ENCODE results near the gene CALML4. TPM values are rescaled to one million over a fixed set of nuclear protein-coding genes. Genes with fewer than 3 reads are reported as not detected.

The CALML4 gene, protein sequence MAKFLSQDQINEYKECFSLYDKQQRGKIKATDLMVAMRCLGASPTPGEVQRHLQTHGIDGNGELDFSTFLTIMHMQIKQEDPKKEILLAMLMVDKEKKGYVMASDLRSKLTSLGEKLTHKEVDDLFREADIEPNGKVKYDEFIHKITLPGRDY
- 4.5 and 6.4 TPM in 2 replicates for total RNA-seq

DNA sequence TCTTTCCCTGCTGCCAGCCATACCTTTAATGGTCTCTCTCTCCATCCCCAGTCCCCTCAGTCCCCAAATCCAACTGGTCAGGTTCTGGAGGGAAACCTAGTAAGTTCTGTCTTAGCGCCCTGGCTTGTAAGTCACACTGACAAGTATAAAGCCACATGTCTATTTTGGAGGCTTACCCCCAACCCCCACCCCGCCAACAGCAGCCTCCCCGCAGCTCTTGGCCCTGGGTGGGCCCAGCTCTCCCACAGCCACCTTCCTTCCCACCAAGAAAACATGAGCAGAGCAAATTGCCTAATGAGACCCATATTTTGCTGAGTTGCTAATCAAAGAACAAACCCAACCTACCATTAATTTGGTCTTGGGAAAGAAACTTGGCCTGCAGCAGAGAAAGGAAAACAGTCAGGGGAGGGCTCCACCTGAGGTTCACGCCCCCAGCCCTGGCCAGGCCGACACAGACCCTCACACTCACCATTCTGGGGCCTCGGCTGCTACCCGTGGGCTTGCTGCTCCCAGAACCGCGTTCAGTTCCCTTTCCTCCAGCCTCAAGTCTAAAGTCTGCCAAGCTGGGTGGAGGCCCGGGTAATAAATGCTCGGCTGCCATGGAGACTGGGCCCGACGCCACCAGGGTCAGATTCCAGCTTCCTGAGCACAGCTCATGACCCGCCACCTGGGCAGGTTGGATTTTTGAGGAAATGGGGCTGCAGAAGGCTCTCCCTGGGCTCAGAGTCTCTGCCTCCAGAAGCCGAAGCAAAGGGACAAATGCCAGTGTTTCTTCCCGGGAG, at the start of gene CALML4:
CALML4 (minus strand) TSS at position 557 of the 782 bp plus-strand sequence; CDS start at position 472, 85 bp downstream.
- Histone ChIP-seq H3K4me3 (ENCODE audit: low read depth, low read length) (peak within 1 kb of the TSS; percentile 22), H3K36me3 (ENCODE audit: control insufficient read depth, insufficient read depth, low read length) (no peaks in the 10 kb centered on the region), H3K27me3 (ENCODE audit: control insufficient read depth, insufficient read depth, low read length) (no peaks in the 10 kb centered on the region)
- no peak for DNase-seq (ENCODE audit: low read depth)
- TF ChIP-seq, protein P1, sequence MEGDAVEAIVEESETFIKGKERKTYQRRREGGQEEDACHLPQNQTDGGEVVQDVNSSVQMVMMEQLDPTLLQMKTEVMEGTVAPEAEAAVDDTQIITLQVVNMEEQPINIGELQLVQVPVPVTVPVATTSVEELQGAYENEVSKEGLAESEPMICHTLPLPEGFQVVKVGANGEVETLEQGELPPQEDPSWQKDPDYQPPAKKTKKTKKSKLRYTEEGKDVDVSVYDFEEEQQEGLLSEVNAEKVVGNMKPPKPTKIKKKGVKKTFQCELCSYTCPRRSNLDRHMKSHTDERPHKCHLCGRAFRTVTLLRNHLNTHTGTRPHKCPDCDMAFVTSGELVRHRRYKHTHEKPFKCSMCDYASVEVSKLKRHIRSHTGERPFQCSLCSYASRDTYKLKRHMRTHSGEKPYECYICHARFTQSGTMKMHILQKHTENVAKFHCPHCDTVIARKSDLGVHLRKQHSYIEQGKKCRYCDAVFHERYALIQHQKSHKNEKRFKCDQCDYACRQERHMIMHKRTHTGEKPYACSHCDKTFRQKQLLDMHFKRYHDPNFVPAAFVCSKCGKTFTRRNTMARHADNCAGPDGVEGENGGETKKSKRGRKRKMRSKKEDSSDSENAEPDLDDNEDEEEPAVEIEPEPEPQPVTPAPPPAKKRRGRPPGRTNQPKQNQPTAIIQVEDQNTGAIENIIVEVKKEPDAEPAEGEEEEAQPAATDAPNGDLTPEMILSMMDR (IDR thresholded peaks at IDR 0.05; ENCODE audit: insufficient read depth, low read length, severe bottlenecking), result no peak
- FAIRE-seq, result no peak

DNA sequence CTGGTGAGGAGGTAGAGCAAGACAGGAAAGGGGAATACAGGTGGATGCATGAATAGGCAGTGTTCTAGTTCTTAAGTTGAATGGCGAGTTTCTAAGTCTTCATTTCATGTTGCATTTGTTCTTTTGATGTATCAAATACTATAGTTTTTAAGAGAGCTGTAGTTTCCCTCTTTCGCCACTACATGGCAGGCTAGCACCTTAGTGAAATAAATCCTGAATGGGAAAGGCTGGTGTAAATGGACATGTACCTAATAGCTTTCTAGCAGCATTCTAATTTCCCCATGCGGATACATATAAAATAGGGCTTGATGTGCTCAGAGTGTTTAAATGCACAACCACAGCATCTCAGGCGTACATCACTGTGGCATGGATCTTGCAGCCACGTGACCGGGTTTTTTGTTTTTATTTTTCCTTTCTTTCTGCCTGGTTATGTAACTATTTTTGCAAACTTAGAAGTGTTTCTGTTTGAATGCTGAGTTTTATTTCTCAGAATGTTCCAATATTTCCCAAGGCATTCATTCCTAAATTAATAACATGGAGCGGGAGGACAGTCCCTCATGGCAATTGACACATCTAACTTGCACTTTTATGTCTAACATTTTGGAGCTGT, 47.9 kb upstream of the CALML4 start:
- Histone ChIP-seq H3K27me3 (ENCODE audit: control insufficient read depth, insufficient read depth, low read length) (no peaks in the 10 kb centered on the region), H3K4me3 (ENCODE audit: low read depth, low read length) (no peak overlapping the region), H3K36me3 (ENCODE audit: control insufficient read depth, insufficient read depth, low read length) (no peaks in the 10 kb centered on the region)
- DNase-seq (ENCODE audit: low read depth), result peak; percentile 79
- FAIRE-seq, result peak; percentile 13
- TF ChIP-seq, protein P1 (IDR thresholded peaks at IDR 0.05; ENCODE audit: insufficient read depth, low read length, severe bottlenecking), result peak; percentile 69

DNA sequence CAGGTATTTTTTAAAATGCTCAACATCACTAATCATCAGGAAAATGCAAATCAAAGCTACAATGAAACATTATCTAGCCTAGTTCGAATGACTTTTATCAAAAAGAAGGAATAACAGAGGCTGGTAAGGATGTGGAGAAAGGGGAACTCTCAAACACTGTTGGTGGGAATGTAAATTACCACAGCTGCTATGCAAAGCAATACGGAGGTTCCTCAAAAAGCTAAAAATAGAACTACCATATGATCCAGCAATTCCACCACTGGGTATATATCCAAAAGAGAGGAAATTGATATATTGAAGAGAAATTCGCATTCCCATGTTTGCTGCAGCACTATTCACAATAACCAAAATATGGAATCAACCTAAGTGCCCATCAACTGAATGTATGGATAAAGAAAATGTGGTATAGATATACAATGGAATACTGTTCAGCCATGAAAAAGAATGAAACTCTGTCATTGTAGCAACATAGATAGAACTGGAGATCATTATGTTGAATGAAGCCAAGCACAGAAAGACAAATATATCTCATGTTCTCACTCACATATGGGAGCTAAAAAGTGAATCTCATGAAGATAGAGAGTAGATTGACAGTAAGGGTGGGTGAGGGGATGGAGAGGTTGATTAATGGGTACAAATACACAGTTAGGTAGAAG, 44.1 kb upstream of the CALML4 start:
- TF ChIP-seq, protein P1 (IDR thresholded peaks at IDR 0.05; ENCODE audit: insufficient read depth, low read length, severe bottlenecking), result no peak
- DNase-seq (ENCODE audit: low read depth), result no peak
- H3K36me3 ChIP-seq (ENCODE audit: control insufficient read depth, insufficient read depth, low read length), result no peaks in the 10 kb centered on the region
- no peaks in the 10 kb centered on the region for H3K27me3 ChIP-seq (ENCODE audit: control insufficient read depth, insufficient read depth, low read length)
- no peak overlapping the region for H3K4me3 ChIP-seq (ENCODE audit: low read depth, low read length)
- FAIRE-seq, result no peak

DNA sequence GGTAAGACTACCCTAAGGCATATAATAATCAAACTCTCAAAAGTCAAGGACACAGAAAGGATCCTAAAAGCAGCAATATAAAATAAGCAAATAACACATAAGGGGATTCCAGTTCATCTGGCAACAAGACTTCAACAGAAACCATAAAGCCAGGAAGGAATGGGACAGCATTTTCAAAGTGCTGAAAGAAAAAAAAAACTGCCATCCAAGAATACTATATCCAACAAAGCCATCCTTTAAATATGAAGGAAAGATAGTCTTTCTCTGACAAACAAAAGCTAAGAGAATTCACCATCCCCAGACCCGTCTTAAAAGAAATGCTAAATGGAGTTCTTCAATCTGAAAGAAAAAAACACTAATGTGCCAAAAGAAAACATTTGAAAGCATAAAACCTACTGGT, 39.1 kb upstream of the CALML4 start:
- DNase-seq (ENCODE audit: low read depth) (no peak), FAIRE-seq (no peak)
- Histone ChIP-seq H3K4me3 (ENCODE audit: low read depth, low read length) (no peak overlapping the region), H3K36me3 (ENCODE audit: control insufficient read depth, insufficient read depth, low read length) (no peaks in the 10 kb centered on the region), H3K27me3 (ENCODE audit: control insufficient read depth, insufficient read depth, low read length) (peaks cover 2% of the 10 kb centered on the region)
- TF ChIP-seq, protein P1 (IDR thresholded peaks at IDR 0.05; ENCODE audit: insufficient read depth, low read length, severe bottlenecking), result no peak

DNA sequence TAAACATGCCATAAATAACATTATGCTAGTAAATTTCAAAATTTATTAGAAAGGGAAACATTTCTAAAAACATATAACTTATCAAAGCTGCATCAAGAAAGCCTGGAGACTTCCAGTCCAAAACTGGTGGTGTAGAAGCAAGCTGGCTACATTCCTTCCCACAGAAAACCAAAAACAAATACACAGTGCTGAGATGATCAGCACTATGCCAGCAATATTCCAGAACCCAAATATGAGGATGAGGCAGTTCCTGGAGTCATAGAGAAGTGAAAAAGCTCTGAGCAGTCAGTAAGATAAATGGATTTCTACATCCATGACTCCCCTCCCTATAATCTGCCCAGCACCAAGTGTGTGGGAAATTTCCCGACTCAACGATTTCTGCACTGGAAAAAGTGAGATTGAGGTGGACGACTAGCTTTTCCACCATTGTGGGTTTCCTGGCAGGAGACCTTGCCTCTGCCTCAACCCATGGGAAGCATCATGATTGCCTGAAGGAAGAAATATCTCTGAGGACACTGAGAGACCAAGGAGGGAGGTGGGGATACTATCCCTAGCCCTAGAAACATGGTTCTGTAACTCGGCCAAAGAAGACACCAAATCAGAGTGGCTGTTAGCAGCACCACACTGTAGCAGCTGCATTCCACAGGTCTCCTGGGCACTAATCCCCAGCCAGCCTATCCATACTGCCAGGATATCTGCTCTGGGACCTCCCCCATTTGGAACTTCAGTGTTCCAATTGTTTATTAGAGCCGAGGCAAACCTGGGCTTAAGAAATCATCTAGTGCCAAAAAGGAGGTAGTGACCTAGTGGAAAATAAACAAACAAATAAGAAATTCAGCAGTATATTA, 36.2 kb upstream of the CALML4 start:
- FAIRE-seq, result no peak
- Histone ChIP-seq H3K27me3 (ENCODE audit: control insufficient read depth, insufficient read depth, low read length) (peaks cover 2% of the 10 kb centered on the region), H3K4me3 (ENCODE audit: low read depth, low read length) (no peak overlapping the region), H3K36me3 (ENCODE audit: control insufficient read depth, insufficient read depth, low read length) (no peaks in the 10 kb centered on the region)
- DNase-seq (ENCODE audit: low read depth), result no peak
- TF ChIP-seq, protein P1 (IDR thresholded peaks at IDR 0.05; ENCODE audit: insufficient read depth, low read length, severe bottlenecking), result no peak

All from bronchial epithelial cell (primary cell).